ENCODE results near the gene MYRF. TPM values are rescaled to one million over a fixed set of nuclear protein-coding genes. Genes with fewer than 3 reads are reported as not detected.

Gene MYRF
- total RNA-seq, 1 donor from 2014 or later: 13.7 TPM

- DNase-seq (ENCODE audit: low read depth): no peak
- Histone ChIP-seq H3K27me3 (ENCODE audit: control insufficient read depth, insufficient read depth, low read length) (no peaks in the 10 kb centered on the region), H3K4me3 (ENCODE audit: low read depth, low read length) (no peak overlapping the region), H3K36me3 (ENCODE audit: control insufficient read depth, insufficient read depth, low read length) (no peaks in the 10 kb centered on the region)
- TF ChIP-seq CTCF (IDR thresholded peaks at IDR 0.05; ENCODE audit: insufficient read depth, low read length, poor library complexity, severe bottlenecking): no peak
Measured at GRCh38 chr11:61773809-61774208, 21.4 kb downstream of the MYRF start.

GRCh38 chr11:61774411-61774810 lies 22.0 kb downstream of the MYRF start:
- no peaks in the 10 kb centered on the region for H3K27me3 ChIP-seq (ENCODE audit: control insufficient read depth, insufficient read depth, low read length)
- no peak for DNase-seq (ENCODE audit: low read depth)

GRCh38 chr11:61775106-61775505 lies 22.7 kb downstream of the MYRF start:
- Histone ChIP-seq H3K27me3 (ENCODE audit: control insufficient read depth, insufficient read depth, low read length) (no peaks in the 10 kb centered on the region), H3K36me3 (ENCODE audit: control insufficient read depth, insufficient read depth, low read length) (no peaks in the 10 kb centered on the region), H3K4me3 (ENCODE audit: low read depth, low read length) (no peak overlapping the region)
- TF ChIP-seq CTCF (IDR thresholded peaks at IDR 0.05; ENCODE audit: insufficient read depth, low read length, poor library complexity, severe bottlenecking): no peak
- no peak for DNase-seq (ENCODE audit: low read depth)

More at GRCh38 chr11:61774411-61774810, 22.0 kb downstream of the MYRF start:
- H3K36me3 ChIP-seq (ENCODE audit: control insufficient read depth, insufficient read depth, low read length): no peaks in the 10 kb centered on the region
- no peak overlapping the region for H3K4me3 ChIP-seq (ENCODE audit: low read depth, low read length)
- no peak for TF ChIP-seq CTCF (IDR thresholded peaks at IDR 0.05; ENCODE audit: insufficient read depth, low read length, poor library complexity, severe bottlenecking)

- Histone ChIP-seq H3K36me3 (ENCODE audit: control insufficient read depth, insufficient read depth, low read length) (no peaks in the 10 kb centered on the region), H3K27me3 (ENCODE audit: control insufficient read depth, insufficient read depth, low read length) (no peaks in the 10 kb centered on the region), H3K4me3 (ENCODE audit: low read depth, low read length) (no peak overlapping the region)
- no peak for TF ChIP-seq CTCF (IDR thresholded peaks at IDR 0.05; ENCODE audit: insufficient read depth, low read length, poor library complexity, severe bottlenecking)
- DNase-seq (ENCODE audit: low read depth): no peak
Measured at GRCh38 chr11:61775606-61776554, 23.4 kb downstream of the MYRF start.

GRCh38 chr11:61776561-61777075 lies 24.2 kb downstream of the MYRF start:
- Histone ChIP-seq H3K27me3 (ENCODE audit: control insufficient read depth, insufficient read depth, low read length) (no peaks in the 10 kb centered on the region), H3K36me3 (ENCODE audit: control insufficient read depth, insufficient read depth, low read length) (no peaks in the 10 kb centered on the region), H3K4me3 (ENCODE audit: low read depth, low read length) (no peak overlapping the region)
- DNase-seq (ENCODE audit: low read depth): peak; percentile 32
- peak; percentile 89 for TF ChIP-seq CTCF (IDR thresholded peaks at IDR 0.05; ENCODE audit: insufficient read depth, low read length, poor library complexity, severe bottlenecking)

All from kidney epithelial cell (primary cell).